ENCODE measurements around the gene PERCC1.
"Not testable (repeated sequence)": the region's sequence is repeated elsewhere in the genome, so short reads cannot be mapped to it uniquely, and the experiment has no call there.

The PERCC1 gene

GRCh38 chr16:1470481-1471251 lies 39.8 kb downstream of the PERCC1 start:
- no peak for DNase-seq

GRCh38 chr16:1471569-1472194 lies 40.8 kb downstream of the PERCC1 start:
- DNase-seq, result no peak

- DNase-seq, result no peak
Observed at GRCh38 chr16:1472974-1473373, 42.1 kb downstream of the PERCC1 start.

DNA sequence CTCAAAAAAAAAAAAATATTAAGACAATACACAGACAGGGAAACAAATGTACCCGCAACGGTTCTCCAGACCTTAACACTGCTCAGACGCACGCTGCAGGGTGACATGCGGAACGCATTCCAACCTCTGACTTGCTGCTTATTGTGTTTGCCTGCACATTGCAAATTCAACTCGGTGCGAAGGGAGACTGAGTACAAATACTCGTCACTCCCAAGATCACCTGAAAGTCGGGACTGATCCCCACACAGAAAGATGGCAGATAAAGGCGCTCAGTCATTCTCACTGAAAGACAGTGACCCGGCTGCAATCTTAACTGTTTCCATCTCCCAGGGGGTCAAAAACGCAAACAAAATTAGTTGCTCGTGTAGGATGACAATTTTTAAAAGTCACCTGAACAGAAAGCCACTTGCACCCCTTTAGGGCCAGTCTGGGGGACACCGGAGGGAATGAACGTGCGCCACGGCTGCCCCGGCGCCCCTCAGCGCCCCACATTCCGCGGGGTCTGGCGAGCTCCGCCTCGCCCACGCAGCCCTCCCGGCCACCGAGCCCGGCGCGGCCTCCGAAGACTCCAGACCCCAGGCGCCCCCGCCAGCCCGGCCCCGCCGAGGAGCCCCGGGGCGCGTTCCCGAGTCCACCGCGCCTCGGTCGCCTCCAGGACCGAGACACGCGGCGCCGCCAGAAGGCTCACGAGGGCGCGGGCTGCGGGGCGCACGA lies 43.4 kb downstream of the PERCC1 start:
- DNase-seq, result no peak

DNA sequence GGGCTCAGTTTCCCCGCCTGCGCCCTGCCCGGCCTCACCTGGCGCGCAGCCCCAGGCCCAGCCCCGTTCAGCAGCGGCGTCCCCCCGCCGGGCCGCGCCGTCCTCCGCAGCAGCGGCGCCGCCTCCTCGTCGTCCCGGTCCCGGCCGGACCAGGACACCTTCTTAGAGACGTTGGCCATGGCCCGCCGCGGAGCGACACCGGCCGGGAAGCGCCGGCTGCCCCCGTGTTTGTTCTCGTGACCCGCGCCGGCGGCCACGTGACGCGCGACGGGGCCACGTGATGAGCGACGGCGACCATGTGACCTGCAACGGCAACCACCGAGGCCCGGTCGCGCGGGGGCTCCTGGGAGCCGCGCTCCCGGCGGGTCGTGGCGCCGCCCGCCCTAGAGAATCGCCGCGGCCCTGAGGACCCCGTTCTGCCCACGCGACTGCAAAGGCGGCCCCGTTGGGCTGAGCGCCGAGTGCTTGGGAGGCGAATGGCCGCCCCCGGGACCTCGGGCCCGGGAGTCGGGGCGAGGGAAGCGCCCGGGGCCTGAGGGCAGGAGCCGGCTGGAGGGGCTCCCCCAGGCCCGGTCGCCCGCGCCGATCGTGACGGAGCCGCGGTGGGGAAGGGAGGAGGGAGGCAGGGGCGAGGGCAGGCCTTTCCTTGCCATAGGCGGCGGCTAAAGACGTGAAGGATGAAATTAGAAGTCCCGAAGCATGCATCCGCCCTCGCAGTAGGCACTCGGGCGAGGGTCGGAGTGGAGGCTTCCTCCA lies 44.1 kb downstream of the PERCC1 start, which contains the start of gene CLCN7:
Gene CLCN7, minus strand, starts transcription at position 233 of the 756 bp plus-strand sequence. Its CDS starts 54 bp downstream, at position 179.
- DNase-seq, result peak; percentile 83

GRCh38 chr16:1475552-1476114 lies 44.8 kb downstream of the PERCC1 start:
- DNase-seq, result no peak

DNA sequence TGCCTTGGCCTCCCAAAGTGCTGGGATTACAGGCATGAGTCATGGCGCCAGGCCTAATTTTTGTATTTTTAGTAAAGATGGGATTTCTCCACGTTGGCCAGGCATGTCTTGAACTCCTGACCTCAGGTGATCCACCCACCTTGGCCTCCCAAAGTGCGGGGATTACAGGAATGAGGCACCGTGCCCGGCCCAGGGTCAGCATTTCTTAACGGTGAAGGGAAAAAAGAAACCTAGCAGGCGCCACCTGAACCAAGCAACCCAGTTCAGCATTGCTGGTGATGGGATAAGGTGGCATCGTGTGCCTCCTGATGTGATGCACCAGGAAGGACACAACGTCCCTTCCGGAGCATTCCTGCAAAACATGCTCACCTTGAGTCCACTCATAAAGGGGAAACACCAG lies 46.2 kb downstream of the PERCC1 start:
- no peak for DNase-seq

DNA sequence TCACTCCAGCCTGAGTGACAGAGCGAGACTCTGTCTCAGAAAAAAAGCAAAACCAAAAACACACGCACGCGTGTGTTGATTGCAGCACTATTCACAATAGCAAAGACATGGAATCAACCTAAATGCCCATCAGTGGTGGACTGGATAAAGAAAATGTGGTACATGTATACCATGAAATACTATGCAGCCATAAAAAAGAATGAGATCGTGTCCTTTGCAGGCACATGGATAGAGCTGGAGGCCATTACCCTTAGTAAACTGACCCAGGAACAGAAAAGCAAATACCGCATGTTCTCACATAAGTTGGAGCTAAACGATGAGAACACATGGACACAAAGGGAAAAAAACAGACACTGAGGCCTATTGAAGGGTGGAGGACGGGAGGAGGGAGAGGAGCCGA lies 48.1 kb downstream of the PERCC1 start:
- not testable (repeated sequence) for DNase-seq

GRCh38 chr16:1481906-1482835 lies 51.3 kb downstream of the PERCC1 start:
- DNase-seq, result no peak

Measured in NCI-H345 (cell line).